Measurements from ENCODE around the gene NPAS1.
"Not testable (repeated sequence)": the region's sequence is repeated elsewhere in the genome, so short reads cannot be mapped to it uniquely, and the experiment has no call there.

Gene NPAS1

DNA sequence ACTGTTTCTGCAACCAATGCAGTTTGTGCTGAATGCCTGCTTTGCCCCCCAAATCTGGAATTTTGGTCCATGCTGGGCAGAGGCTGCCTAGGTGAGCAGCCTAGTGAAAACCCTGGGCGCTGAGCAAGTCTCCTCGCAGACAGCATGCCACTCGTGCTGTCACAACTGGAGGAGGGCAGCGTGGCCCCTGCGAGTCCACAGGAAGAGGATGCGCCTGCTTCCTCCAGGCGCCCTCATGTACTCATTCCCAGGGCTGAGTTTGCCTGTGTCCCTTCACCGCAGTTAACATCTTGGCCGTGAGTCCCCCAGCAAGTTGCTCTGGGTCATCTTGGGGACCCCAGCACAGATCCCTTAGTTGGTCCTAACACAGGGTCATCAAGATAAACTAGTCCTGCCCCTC is 55.0 kb downstream of the NPAS1 start:
- H3K4me3 ChIP-seq (ENCODE audit: control insufficient read depth, low read depth, low read length) = no peak overlapping the region
- TF ChIP-seq, protein P1, sequence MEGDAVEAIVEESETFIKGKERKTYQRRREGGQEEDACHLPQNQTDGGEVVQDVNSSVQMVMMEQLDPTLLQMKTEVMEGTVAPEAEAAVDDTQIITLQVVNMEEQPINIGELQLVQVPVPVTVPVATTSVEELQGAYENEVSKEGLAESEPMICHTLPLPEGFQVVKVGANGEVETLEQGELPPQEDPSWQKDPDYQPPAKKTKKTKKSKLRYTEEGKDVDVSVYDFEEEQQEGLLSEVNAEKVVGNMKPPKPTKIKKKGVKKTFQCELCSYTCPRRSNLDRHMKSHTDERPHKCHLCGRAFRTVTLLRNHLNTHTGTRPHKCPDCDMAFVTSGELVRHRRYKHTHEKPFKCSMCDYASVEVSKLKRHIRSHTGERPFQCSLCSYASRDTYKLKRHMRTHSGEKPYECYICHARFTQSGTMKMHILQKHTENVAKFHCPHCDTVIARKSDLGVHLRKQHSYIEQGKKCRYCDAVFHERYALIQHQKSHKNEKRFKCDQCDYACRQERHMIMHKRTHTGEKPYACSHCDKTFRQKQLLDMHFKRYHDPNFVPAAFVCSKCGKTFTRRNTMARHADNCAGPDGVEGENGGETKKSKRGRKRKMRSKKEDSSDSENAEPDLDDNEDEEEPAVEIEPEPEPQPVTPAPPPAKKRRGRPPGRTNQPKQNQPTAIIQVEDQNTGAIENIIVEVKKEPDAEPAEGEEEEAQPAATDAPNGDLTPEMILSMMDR (conservative IDR thresholded peaks at IDR 0.05; ENCODE audit: control insufficient read depth, insufficient read depth, low read depth, low read length) = no peak
- DNase-seq (ENCODE audit: low read depth) = no peak

DNA sequence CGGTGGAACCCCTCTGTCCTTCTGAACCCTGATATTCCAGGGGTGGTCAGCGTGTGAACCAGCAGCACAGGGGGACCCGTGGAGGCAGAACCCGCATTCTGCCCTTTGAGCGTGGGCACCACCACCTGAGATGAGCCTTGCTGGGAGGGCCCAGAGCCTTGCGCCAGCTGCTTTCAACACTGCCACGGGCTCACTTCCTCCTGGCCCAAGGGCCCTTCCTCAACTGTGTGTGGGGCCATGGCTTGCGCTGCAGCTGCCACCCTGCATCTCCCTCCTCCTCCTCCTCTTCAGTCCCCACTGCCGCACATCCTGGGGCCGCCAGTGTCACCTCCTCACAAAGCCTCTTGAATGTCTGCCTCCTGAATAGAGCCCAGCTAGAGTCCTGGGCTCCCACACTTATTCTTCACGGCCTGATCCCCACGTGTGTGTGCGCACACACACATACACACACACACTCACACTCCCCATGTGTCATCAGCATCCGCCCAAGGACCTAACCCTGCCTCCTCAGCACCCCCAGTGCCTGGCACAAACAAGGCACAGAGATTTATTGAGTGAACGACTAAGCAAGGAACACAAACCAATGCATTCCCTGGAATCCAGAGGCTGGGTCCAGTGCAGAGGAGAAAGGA is 55.7 kb downstream of the NPAS1 start:
- no peak for DNase-seq (ENCODE audit: low read depth)
- TF ChIP-seq, protein P1 (conservative IDR thresholded peaks at IDR 0.05; ENCODE audit: control insufficient read depth, insufficient read depth, low read depth, low read length) = no peak
- H3K4me3 ChIP-seq (ENCODE audit: control insufficient read depth, low read depth, low read length) = no peak overlapping the region

DNA sequence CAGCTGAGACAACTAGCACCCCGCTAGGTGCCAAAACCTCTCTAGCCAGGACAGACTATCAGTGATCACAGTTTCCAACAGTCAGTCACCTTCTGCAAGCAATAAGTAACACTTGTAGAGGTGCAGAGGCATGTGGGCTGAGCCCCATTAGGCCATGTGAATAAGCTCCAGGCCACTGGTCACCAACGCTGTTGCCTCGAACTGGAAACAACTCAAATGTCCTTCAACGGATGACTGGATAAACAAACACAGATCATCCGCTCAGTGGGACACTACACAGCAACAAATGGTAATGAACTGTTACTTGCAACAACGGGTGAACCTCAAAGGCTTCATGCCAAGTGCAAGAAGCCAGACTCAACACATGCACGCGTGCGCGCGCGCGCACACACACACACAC is 56.3 kb downstream of the NPAS1 start:
- H3K4me3 ChIP-seq (ENCODE audit: control insufficient read depth, low read depth, low read length) = no peak overlapping the region
- TF ChIP-seq, protein P1 (conservative IDR thresholded peaks at IDR 0.05; ENCODE audit: control insufficient read depth, insufficient read depth, low read depth, low read length) = no peak
- no peak for DNase-seq (ENCODE audit: low read depth)

DNA sequence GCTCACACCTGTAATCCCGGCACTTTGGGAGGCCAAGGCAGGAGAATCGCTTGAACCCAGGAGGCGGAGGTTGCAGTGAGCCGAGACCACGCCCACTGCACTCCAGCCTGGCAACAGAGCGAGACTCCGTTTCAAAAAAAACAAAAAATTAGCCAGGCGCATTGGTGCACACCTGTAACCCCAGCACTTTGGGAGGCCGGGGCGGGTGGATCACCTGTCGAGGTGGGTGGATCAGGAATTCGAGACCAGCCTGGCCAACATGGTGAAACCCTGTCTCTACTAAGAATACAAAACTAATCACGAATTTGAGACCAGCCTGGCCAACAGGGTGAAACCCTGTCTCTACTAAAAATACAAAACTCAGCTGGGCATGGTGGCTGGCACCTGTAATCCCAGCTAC is 58.7 kb downstream of the NPAS1 start:
- not testable (repeated sequence) for DNase-seq (ENCODE audit: low read depth); H3K4me3 ChIP-seq (ENCODE audit: control insufficient read depth, low read depth, low read length)

DNA sequence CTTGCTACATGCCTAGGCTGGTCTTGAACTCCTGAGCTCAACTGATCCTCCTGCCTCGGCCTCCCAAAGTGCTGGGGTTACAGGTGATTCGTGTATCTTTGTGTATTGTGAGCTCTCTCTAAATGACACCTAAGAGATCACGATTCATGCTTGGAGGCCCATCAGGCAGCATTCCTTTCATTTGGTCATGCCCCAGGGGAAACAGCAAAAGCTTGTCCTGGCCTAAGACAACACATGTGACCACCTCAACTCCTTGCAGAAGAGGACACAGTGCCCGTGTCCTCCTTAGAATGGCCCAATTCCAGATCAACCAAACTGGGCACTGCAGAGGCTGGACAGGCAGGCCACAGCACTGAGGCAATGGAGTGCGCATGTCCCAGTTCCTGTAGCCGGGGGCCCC is 61.5 kb downstream of the NPAS1 start:
- TF ChIP-seq, protein P1 (conservative IDR thresholded peaks at IDR 0.05; ENCODE audit: control insufficient read depth, insufficient read depth, low read depth, low read length) = no peak
- no peak for DNase-seq (ENCODE audit: low read depth)
- H3K4me3 ChIP-seq (ENCODE audit: control insufficient read depth, low read depth, low read length) = no peak overlapping the region

DNA sequence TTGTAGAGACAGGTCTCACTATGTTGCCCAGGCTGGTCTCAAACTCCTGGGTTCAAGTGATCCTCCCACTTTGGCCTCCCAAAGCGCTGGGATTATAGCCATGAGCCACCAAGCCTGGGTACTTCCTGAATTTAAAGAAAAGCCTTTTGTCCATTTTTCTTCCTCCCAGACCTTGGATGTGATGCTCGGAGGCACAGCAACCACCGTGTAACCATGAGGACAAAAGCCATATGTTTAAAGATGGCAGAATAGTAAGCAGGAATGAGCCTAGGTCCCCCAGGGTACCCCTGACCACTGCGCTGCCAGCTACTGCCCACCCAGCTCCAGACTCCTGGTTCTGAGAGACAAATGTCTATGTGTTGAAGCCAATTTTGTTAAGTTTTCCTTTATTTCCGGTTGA is 62.9 kb downstream of the NPAS1 start:
- H3K4me3 ChIP-seq (ENCODE audit: control insufficient read depth, low read depth, low read length) = no peak overlapping the region
- TF ChIP-seq, protein P1 (conservative IDR thresholded peaks at IDR 0.05; ENCODE audit: control insufficient read depth, insufficient read depth, low read depth, low read length) = no peak
- DNase-seq (ENCODE audit: low read depth) = no peak

DNA sequence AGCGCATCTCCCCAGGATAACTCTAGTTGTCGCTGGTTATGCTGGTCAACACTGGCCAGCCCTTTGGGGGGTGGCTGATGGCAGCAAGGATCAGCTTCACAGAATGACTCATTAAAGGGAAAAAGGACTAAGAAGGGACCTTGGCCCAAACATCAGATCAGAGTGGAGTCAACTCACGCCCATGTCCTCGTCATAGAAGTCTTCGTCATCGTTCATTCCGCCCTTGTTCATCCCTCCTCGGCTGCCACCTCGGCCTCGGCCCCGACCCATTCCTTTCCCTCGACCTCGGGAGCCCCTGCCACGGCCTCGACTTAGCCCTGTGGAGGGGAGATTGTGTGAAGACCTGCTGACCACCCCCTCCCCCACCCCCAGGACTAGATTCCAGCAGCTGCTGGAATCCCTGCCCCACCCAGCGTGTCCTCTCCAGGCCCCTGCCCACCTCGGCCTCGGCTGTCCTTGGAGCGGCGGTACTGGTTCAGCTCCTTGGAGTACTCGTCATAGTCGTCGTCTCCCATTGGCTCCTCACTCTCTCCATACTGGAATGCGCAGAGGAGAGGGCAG is 65.3 kb downstream of the NPAS1 start:
- DNase-seq (ENCODE audit: low read depth) = no peak
- H3K4me3 ChIP-seq (ENCODE audit: control insufficient read depth, low read depth, low read length) = no peak overlapping the region
- TF ChIP-seq, protein P1 (conservative IDR thresholded peaks at IDR 0.05; ENCODE audit: control insufficient read depth, insufficient read depth, low read depth, low read length) = no peak

Measured in fibroblast of mammary gland (primary cell).